T-helper 22 cell (primary cell): ENCODE measurements around the gene TMEM231.
"Not testable (repeated sequence)": the region's sequence is repeated elsewhere in the genome, so short reads cannot be mapped to it uniquely, and the experiment has no call there.

ENCODE experiments used
- DNase-seq: peaks from one replicate; pipeline ENCODE4 v3.0.0-alpha.2; 2020; ENCODE audit warnings: low read depth

Gene TMEM231

DNA sequence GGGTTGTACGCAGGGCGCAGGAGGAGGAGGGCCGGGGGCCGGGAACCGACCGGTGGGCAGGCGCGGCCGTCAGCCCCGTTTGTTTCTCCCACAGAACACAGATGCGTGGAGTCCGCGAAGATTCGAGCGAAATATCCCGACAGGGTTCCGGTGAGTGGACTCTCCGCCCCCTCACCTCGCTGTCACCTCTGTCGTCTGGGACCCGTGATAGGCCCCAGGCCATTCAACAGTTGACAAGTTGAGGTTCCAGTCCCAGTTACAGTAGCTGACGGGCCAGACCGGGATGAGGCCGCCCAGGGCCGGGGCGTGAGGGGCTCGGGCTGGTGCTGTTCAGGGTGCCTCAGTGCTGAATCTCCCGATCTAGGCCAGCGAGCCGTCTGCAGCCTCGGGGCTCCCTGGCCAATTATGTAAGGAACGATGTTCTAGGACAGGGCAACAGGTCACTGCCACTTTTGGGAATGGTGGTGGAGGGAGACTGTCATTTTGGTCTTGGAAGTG lies 10.8 kb upstream of the TMEM231 start:
- DNase-seq, result peak; percentile 1

DNA sequence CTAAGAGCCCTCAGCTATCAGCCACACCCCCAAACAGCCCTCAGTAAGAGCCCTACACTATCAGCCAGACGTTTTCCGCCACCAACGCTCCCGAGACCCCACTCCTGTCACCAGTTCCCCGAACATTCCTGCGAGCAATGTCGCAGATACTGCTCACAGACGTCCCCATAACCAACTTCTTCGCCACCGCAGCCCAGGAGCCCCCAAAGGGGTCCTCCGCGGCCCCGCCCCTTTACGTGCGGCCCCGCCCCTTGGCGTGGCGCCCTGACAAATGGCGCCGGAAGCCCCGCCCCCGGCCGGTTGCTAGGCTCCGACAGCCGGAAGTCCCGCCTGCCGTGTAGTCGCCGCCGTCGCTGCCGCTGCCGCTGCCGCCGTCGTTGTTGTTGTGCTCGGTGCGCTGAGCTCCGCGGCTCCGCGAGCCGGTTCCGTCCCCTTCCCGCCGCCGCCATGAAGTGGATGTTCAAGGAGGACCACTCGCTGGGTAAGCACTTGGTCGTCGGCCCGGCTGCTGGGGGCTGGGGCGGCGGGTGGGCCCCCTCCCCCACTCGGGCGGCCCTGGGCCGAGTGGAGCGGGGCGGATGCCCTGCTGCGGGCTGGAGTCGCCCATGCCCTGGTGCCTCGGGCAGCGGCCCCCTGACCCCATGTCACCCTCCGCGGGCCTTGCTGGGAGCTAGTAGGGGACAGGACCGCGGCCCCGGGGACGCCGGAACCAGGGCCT lies 10.1 kb upstream of the TMEM231 start, which contains the start of gene GABARAPL2:
Gene GABARAPL2, plus strand, starts transcription at position 340 of the 718 bp plus-strand sequence. Its CDS starts 108 bp downstream, at position 448.
- peak; percentile 82 for DNase-seq

DNA sequence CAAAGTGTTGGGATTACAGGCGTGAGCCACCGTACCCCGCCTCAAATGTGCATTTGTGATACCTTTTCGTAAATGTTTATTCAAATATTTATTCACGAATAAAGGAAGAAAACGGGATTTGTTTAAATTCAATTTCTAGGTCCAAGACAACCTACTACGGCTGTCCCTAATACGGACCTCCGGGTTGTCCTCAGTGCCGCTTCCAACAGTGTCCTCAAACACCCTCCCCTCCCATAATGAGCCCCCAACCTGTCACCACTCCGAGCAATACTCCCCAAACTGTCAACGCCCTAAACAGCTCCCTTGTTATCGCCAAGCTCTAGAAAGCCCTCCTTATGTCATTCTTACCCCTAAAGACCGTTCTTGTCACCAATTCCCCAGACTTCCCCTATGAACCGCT lies 9.6 kb upstream of the TMEM231 start:
- DNase-seq, result no peak

DNA sequence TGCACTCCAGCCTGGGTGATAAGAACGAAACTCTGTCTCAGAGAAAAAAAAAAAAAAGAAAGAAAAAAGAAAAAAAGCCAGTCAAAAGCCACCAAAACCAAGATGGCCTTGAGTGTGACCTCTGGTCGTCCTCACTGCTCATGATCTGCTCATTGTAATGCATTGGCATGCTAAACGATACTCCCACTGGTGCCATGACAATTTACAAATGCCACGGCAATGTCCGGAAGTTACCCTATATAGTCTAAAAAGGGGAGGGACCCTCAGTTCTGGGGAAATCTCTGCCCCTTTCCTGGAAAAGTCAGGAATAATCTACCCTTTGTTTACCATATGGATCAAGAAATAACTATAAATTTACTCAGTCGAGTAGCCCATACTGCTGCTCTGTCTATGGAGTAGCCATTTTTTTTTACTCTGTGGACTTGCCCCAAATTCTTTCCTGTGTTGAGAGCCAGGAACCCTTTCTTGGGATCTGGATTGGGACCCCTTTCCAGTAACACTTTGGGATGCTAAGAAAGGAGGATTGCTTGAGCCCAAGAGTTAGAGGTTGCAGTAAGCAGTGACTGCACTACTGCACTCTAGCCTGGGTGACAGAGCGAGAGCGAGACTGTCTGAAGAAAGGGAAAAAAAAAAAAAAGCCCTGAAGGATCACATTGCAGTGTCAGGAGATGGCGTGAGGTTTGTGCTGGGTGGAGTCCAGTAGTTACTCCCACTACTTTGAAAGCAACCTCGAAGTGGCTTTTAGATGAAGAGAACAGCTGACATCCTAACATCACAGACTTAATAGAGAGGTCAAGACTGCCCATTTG lies 3.7 kb upstream of the TMEM231 start:
- DNase-seq, result no peak

DNA sequence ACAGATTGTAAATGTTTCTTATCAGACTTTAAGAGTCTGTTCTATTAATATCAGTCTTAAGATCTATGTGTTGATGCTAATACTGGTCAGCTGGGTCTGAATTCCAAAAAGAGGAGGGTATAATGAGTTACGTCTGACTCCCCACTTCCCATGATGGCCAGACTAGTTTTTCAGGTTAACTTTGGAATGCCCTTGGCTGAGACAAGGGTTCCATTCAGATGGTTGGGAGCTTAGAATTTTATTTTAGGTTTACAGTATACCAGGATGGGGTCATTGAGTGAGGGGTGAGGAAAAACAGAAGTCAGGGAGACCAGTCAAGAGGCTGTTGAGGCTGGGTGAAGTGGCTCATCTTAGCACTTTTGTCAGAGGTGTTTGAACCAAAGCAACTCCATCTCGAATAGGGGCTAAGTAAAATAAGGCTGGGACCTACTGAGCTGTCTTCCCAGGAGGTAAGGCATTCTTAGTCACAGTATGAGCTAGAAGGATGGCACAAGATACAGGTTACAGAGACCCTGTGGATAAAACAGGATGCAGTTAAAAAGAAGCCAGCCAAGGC lies 2.9 kb upstream of the TMEM231 start:
- no peak for DNase-seq

DNA sequence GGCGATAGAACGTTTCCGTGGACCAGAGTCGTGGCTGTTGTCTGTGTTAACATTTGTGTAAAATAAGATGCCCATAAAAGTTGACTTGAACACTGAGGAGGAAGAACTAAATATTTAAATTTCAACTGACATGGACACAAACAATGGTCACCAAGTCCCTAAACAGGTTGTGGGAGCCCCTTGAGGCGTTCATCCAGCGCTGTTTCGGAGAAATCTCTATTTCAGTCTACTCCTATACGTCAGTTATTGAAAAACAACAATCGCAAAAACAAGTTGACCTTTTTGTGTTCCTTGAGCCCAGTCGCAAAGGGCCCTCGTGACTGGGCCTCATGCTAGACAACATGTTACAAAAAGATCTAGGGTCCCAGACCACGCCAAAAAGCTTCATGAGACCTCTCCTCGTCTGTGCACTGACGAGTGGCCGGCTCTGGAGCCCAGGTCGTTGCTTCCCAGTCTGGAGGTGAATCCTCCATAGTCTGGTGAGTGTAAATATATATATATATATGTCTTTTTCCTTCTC lies 439 bp upstream of the TMEM231 start:
- no peak for DNase-seq

DNA sequence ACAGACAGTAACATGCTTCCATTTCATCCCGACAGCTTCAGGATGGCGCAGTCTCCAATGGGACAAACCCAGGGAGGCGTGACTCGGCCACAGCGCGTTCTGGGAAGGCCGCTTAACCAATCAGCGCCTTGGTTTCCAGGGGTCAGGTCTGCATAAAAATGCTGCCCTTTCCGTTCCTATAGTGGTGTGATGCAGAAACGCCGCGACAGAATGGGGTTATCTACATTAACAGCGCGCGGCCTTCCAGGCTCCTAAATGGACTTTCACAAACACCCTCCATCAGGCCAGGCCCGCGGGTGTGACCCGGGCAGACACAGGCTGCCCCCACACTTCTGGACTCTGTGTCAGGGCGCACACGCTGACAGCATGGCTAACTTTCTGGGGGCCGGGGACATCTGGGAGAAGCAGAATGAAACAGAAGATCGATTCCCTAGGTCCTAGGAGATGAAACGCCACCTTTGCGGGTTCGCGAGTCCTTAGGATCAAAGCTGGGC lies 792 bp downstream of the TMEM231 start:
- DNase-seq, result no peak

DNA sequence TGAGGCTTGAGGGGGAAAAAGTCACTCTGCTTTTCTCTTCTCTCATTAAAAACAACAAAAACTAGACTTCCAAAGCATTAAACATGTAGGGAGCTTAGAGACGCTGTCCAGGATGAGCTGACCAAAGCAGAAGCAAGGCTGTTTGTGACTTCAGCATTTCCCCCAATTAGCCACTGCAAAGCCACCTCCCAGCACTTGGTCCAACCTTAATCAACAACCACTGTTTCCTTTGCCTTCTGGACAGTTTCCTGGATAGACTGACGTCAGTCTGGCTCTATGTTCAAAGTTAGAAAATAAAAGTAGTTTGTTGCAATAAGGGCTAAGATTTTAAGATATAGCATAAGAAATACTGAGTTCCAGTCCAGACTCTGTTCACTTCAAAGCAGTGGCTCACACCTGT lies 3.1 kb downstream of the TMEM231 start:
- no peak for DNase-seq

DNA sequence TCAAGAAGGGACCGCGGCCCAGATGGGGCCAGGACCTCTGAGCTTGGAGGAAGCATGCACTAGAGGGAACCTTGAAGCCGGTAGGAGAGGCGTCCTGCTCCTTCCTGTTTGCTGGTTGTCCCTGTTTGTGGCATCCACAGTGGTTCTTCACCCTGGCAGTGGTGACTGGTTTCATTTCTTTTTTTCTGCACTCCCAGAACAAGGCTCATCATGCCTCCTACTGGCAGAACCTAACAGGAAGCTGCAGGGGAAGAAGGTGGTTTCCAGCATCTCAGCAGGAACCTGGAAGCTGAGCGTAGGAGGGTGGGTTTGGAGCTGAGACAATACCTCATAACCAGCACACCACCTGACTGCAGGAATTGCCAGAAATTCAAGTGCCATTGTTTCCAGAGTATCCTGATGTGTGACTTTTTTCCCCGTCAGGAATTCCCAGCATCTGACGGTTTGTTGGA lies 5.8 kb downstream of the TMEM231 start:
- DNase-seq, result no peak

DNA sequence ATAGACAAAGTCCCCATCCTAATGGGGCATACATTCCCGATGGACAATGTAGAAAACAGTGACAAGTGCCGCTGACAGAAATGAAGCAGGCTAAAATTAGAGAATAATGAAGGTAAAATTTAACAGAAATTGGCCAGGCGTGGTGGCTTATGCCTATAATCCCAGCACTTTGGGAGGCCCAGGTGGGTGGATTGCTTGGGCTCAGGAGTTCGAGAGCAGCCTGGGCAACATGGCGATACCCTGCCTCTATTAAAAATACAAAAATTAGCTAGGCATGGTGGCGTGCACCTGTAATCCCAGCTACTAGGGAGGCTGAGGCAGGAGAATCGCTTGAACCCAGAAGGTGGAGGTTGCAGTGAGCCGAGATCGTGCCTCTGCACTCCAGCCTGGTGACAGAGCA lies 7.6 kb downstream of the TMEM231 start:
- DNase-seq, result not testable (repeated sequence)

DNA sequence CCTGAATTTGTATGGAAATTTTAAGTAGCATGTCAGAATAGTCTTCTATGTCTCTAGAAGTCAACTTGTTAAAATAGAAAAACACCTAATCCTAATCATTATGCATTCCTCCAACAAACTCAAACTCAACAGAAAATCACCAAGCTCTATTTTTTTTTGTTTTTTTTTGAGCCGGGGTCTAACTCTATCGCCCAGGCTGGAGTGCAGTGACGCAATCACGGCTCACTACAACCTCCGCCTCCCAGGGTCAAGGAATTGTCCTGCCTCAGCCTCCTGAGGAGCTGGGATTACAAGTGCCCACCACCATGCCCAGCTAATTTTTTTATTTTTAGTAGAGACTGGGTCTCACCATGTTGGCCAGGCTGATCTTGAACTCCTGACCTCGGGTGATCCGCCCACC lies 9.8 kb downstream of the TMEM231 start:
- no peak for DNase-seq

DNA sequence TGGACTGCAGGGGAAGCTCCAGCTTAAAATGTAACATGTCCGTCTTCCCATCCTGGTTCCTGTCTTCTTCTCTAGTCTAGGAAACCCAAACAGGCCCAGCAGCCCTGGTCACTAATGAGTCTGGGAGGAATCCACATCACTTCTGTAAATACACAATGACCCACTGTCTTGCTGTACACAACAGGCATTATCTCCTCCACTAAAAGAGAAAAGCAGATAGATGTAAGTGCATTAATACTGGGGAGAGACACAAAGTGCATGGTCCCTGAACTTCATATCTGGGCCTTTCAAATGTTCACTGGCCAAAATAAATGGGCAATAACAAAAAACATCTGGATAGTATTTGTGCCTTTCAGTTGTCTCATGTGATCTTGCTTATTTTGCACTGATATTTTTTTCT lies 10.2 kb downstream of the TMEM231 start:
- not testable (repeated sequence) for DNase-seq

DNA sequence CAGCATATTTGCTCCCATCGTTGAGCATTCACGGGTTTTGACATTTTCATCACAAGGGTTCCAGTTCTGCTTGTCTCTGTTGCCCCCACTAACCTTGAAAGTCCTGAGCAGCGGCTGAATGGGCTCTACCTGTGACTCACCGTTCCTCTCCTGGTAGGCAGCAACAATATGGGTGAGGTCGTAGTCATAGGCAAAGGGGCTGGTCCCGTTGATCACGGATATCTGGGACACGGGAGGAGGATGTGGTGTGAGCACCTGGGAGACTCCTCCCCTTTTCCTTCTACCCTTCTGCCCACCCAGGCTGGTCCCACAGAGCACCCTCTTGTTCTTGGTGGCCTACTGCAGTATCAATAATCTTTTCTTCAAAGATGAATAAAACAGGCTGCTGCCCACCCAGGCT lies 13.6 kb downstream of the TMEM231 start:
- not testable (repeated sequence) for DNase-seq

DNA sequence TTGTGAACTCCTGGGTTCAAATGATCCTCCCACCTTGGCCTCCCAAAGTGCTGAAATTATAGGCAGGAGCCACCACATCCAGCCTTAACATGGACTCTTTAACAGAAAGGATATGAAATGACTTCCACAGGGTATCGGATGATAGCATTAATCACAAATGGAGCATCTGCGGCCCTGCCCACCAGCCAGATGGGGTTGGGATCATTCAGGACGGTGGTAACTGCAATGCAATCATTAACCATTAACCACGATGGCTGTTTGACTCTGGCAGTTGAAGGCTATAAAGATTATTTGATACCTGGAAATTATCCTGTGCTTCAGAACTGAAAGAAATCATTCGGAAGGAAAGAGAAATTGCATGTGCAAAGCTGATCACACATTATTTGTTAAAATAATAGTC lies 14.8 kb downstream of the TMEM231 start:
- DNase-seq, result no peak

DNA sequence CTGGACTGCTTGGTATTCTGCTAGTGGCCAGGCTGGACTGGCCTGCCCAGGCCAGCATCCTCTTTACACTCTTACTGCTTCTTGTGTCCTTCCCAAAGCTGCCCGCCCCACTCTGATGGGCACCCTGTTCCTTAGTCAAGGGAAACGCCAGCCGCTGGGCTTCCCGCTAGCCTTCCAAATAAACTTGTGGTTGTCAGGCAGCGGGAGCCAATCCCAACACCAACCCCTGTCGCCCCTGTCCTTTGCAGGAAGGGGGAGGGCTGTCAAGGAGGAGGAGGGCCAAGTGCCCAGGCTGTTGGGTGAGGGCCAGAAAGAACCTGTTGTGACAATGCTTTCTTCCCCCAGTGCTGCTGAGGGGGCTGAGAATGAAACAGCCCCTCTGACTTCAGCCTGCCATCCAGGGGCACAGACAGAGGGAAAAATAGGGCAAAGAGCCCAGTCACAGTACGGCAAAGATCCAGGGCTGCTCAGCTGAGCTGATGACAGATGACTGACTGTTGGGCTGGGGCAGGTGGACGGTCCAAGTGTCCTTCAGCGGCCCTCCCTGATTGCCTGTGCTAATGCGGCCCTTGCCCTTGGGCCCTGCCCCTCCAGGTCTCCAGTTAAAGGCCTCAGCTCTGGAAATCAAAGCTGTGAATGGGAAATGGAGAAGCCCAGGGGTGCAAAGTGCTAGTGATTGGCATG lies 17.0 kb downstream of the TMEM231 start:
- not testable (repeated sequence) for DNase-seq

DNA sequence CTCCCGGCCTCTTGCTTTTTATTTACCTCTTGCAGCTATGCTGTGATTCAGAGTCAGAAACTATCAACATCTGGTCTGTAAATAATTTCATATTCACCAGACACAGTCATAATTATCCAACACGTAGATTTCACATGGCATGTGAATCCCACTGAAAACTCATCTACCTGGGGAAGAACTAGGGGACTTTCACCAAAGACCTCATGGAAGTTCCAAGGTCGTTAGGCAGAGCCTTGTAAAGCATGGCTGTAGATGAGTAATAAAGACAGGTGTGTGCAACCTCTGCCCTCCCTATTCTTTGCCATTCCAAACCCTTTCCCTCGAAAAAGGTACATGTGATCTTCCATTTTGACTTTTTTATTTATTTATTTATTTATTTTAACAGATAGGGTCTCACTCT lies 18.3 kb downstream of the TMEM231 start:
- no peak for DNase-seq

DNA sequence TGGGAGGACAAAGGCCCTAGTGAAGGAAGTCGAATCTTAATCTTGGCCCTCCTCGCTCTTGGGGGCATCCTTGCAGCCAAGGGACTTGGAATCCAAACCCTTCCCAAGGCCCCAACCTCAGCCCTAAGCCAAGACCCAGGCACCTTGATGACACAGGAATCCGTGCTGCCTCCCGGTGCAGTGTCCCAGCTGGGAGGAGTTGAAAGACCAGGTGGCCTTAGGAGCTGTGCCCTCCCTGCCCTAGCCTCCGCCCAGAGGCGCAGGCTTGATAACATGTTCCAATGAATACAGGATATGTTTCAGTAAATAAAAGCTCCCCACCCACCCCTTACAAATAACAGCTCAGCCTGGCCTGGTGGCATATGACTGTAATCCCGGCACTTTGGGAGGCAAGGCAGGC lies 20.2 kb downstream of the TMEM231 start, which contains the start of gene CHST5:
Gene CHST5, minus strand, starts transcription at position 208 of the 400 bp plus-strand sequence. CDS start 5,724 bp downstream, outside the sequence.
- DNase-seq, result no peak

DNA sequence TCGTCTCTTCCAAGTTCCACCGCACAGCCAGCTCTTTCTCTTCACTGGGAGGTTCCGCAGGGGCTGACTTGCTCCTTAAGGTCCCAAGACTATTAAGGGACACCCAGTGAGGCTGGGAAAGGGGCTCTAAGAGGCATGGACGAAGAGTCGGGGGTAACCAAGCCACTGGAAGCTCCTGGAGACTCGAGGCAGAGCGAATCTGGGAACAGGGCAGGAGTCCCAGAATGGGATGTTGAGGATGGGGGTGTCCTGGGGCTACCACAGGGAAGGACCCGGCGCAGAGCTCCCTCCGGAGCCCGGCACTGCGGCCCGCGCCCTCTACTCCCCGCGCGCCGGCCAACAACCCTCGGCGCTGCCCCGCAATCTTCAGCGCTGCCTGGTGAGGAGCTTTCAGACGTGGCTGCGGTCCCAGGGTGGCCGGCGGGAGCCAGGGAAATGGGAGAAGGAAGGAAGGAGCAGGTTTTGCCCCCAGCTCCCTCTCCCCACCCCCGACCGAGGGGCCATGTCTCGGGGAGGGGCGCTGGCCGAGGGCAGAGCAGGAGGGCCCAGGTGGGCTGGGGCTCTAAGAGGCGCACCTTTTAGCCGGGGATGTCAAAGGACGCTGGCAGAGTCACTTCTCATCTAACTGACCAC lies 20.7 kb downstream of the TMEM231 start:
- DNase-seq, result no peak

DNA sequence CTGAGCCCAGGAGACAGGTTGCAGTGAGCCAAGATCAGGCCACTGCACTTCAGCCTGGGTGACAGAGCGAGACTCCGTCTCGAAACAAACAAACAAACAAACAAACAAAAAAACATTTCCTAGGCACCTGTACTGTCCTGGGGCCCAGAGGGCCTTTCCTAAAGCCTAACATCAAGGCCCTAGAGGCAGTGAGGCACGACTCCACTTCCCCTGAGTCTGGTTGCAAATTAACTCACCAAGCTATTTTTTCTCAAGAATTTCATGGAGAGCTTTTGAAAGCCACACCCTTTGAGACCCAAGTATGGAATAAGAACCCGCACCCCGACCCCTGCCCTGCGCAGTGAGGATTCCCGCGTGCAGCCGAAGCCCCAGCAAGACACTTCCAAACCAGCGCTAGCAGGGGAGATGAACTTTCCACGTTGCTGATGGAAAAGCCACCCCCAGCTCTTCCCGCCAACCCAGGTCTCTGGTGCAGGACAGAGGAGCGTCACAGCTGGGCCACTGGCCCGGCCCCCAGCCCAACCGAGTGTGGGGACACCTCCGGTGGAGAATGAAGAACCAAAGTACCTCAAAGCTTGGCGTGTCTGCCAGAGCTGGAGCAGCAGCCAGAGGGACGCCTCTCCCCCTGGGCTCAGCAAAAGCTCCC lies 21.4 kb downstream of the TMEM231 start:
- no peak for DNase-seq

DNA sequence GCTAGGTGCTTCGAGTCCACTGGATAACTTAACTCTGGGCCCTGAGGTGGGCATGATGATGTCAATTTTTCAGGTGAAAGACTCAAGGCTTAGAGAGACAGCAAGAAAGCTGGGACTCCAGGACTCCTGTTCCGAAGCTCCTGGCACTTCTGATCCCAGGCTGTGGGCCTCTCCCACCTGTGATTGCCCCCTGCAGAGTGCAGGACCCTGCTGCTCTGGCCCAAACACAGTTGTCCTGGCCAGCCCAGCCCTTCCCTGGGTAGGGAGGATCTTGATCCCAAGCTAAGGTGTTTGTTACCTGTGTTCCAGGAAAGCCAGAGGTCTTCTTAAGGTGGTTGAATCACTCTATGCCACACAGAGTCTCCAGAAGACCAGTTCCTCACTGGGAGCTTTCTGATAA lies 23.3 kb downstream of the TMEM231 start:
- DNase-seq, result no peak
